ENCODE measurements around the gene FBXO11.

DNA sequence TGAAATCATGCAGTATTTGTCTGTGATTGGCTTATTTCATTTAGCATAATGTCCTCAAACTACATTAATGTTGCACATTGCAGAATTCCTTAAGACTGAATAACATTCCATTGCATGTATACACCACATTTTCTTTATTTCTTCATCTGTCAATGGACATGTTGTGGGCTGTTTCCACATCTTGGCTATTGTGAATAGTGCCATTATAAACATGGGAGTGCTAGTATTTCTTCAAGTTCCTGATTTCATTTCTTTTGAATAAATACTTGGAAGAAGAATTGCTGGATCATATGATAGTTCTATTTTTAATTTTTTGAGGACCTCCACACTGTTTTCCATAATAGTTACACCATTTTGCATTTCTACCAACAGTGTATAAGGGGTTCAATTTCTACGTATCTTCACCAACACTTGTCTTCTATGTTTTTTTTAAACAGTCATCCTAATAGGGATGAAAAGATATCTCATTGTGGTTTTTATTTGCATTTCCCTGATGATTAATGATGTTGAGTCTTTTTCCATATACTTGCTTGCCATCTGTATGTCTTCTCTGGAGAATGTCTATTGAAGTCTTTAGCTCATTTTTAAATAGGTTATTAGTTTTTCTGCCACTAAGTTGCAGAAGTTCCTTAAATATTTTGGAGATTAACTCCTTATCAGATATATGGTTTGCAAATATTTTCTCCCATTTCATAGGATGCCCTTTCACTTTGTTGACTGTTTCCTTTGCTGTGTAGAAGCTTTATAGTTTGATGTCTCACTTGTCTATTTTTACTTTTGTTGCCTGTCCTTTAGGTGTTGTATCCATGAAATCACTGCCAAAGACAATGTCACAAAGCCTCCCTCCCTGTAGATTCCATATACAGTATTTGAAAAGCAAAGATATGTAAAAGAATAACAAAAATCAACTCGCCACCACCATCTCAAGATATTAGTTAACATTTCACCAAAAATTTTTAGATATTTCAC lies 14.6 kb downstream of the FBXO11 start:
- TF ChIP-seq, protein P1, sequence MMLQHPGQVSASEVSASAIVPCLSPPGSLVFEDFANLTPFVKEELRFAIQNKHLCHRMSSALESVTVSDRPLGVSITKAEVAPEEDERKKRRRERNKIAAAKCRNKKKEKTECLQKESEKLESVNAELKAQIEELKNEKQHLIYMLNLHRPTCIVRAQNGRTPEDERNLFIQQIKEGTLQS (IDR thresholded peaks at IDR 0.05; ENCODE audit: borderline replicate concordance, extremely low read depth, low read depth, low read length), result no peak
- TF ChIP-seq SREBF2 (IDR thresholded peaks at IDR 0.05; ENCODE audit: low read length), result no peak
- no peak for TF ChIP-seq EZH2 (IDR thresholded peaks at IDR 0.05; ENCODE audit: borderline replicate concordance, control insufficient read depth, low read depth, low read length)
- no peak for TF ChIP-seq HDGF (IDR thresholded peaks at IDR 0.05)
- TF ChIP-seq FOS (IDR thresholded peaks at IDR 0.05; ENCODE audit: borderline replicate concordance, extremely low read depth, insufficient read length), result no peak
- no peak for TF ChIP-seq CTCF (IDR thresholded peaks at IDR 0.05 in 2 of 3, conservative IDR thresholded peaks at IDR 0.05 in 1 of 3; ENCODE audit: control insufficient read depth in 2 of 3, extremely low read depth in 1 of 3, insufficient read depth in 1 of 3, low read depth in 3 of 3, low read length in 3 of 3)
- no peak for TF ChIP-seq STAT3 (IDR thresholded peaks at IDR 0.05; ENCODE audit: low read depth, low read length)

Measured in GM12878 (cell line).